ENCODE measurements around the gene CAPN2.

The CAPN2 gene

GRCh38 chr1:223776826-223777454 lies 64.6 kb downstream of the CAPN2 start:
- peak overlapping the region; percentile 28; the same call in 1 of the 2 replicates for H3K27ac ChIP-seq
- no peak for TF ChIP-seq CTCF (conservative IDR thresholded peaks at IDR 0.05)

- no peak overlapping the region for H3K27ac ChIP-seq
- no peak for TF ChIP-seq CTCF (conservative IDR thresholded peaks at IDR 0.05)
Observed at GRCh38 chr1:223780318-223780717, 68.0 kb downstream of the CAPN2 start.

- no peak overlapping the region for H3K27ac ChIP-seq
- no peak for TF ChIP-seq CTCF (conservative IDR thresholded peaks at IDR 0.05)
Observed at GRCh38 chr1:223780949-223781348, 68.6 kb downstream of the CAPN2 start.

- no peak for TF ChIP-seq CTCF (conservative IDR thresholded peaks at IDR 0.05)
- H3K27ac ChIP-seq, result no peak overlapping the region
Observed at GRCh38 chr1:223783676-223784075, 71.3 kb downstream of the CAPN2 start.

- TF ChIP-seq CTCF (conservative IDR thresholded peaks at IDR 0.05), result no peak
- H3K27ac ChIP-seq, result no peak overlapping the region; the same call in 1 of the 2 replicates
Observed at GRCh38 chr1:223784541-223784940, 72.2 kb downstream of the CAPN2 start.

- no peak for TF ChIP-seq CTCF (conservative IDR thresholded peaks at IDR 0.05)
- peak overlapping the region; percentile 66 for H3K27ac ChIP-seq
Observed at GRCh38 chr1:223785808-223786207, 73.5 kb downstream of the CAPN2 start.

- no peak for TF ChIP-seq CTCF (conservative IDR thresholded peaks at IDR 0.05)
- no peak overlapping the region for H3K27ac ChIP-seq
Observed at GRCh38 chr1:223788746-223789415, 76.5 kb downstream of the CAPN2 start.

Data from VCaP (cell line).